ENCODE data around the gene AMBP. TPM values are rescaled to one million over a fixed set of nuclear protein-coding genes. Genes with fewer than 3 reads are reported as not detected.

AMBP gene
- polyA plus RNA-seq, 4 donors, result 0.81 to 1.9 (median 1.8) TPM

GRCh38 chr9:114122136-114123027, 44.3 kb upstream of the AMBP start:
- no peaks in the 10 kb centered on the region for H3K27me3 ChIP-seq (ENCODE audit: control insufficient read depth in 3 of 3, insufficient read depth in 3 of 3, low read length in 3 of 3)
- no peaks in the 10 kb centered on the region for H3K36me3 ChIP-seq (ENCODE audit: control insufficient read depth in 3 of 3, insufficient read depth in 2 of 3, low read depth in 1 of 3, low read length in 3 of 3)
- H3K4me1 ChIP-seq (ENCODE audit: control insufficient read depth in 3 of 3, insufficient read depth in 2 of 3, low read depth in 1 of 3, low read length in 2 of 3), result peaks cover 0 to 55% (median 0%) of the 10 kb centered on the region in 3 donors
- H3K4me3 ChIP-seq (ENCODE audit: low read depth in 1 of 3, low read length in 3 of 3), result no peak overlapping the region
- H3K27ac ChIP-seq (ENCODE audit: low read depth in 1 of 3, low read length in 2 of 3), result no peak overlapping the region
- DNase-seq (no peak), FAIRE-seq (no peak)
- peaks cover 0 to 4% of the 10 kb centered on the region in 2 donors for H3K9me3 ChIP-seq (ENCODE audit: control insufficient read depth in 2 of 2, insufficient read depth in 1 of 2, low read depth in 1 of 2, low read length in 1 of 2)
- 77 to 88% (median 82%) methylated on average over 9 of the region's 9 CpGs for WGBS, 3 donors

- Histone ChIP-seq H3K27ac (ENCODE audit: low read depth in 1 of 3, low read length in 2 of 3) (no peak overlapping the region), H3K4me3 (ENCODE audit: low read depth in 1 of 3, low read length in 3 of 3) (no peak overlapping the region), H3K9me3 (ENCODE audit: control insufficient read depth in 2 of 2, insufficient read depth in 1 of 2, low read depth in 1 of 2, low read length in 1 of 2) (no peaks in the 10 kb centered on the region), H3K27me3 (ENCODE audit: control insufficient read depth in 3 of 3, insufficient read depth in 3 of 3, low read length in 3 of 3) (no peaks in the 10 kb centered on the region), H3K36me3 (ENCODE audit: control insufficient read depth in 3 of 3, insufficient read depth in 2 of 3, low read depth in 1 of 3, low read length in 3 of 3) (no peaks in the 10 kb centered on the region), H3K4me1 (ENCODE audit: control insufficient read depth in 3 of 3, insufficient read depth in 2 of 3, low read depth in 1 of 3, low read length in 2 of 3) (peaks cover 0 to 55% (median 0%) of the 10 kb centered on the region in 3 donors)
- FAIRE-seq (no peak), DNase-seq (no peak)
- 83 to 86% (median 85%) methylated on average over 16 of the region's 16 CpGs for WGBS, 3 donors
These were observed 43.4 kb upstream of the AMBP start for GRCh38 chr9:114121227-114122135.

GRCh38 chr9:114120192-114121014, 42.3 kb upstream of the AMBP start:
- Histone ChIP-seq H3K27me3 (ENCODE audit: control insufficient read depth in 3 of 3, insufficient read depth in 3 of 3, low read length in 3 of 3) (no peaks in the 10 kb centered on the region), H3K36me3 (ENCODE audit: control insufficient read depth in 3 of 3, insufficient read depth in 2 of 3, low read depth in 1 of 3, low read length in 3 of 3) (no peaks in the 10 kb centered on the region), H3K4me3 (ENCODE audit: low read depth in 1 of 3, low read length in 3 of 3) (no peak overlapping the region), H3K4me1 (ENCODE audit: control insufficient read depth in 3 of 3, insufficient read depth in 2 of 3, low read depth in 1 of 3, low read length in 2 of 3) (peaks cover 0 to 55% (median 0%) of the 10 kb centered on the region in 3 donors), H3K9me3 (ENCODE audit: control insufficient read depth in 2 of 2, insufficient read depth in 1 of 2, low read depth in 1 of 2, low read length in 1 of 2) (no peaks in the 10 kb centered on the region), H3K27ac (ENCODE audit: low read depth in 1 of 3, low read length in 2 of 3) (peak overlapping the region in 1 of 3 donors; percentile 47)
- FAIRE-seq, result no peak
- DNase-seq, result peak; percentile 28 to 50
- WGBS, 3 donors, result 30 to 46% (median 32%) methylated on average over 4 of the region's 4 CpGs

GRCh38 chr9:114119242-114120191, 41.4 kb upstream of the AMBP start:
- Histone ChIP-seq H3K4me3 (ENCODE audit: low read depth in 1 of 3, low read length in 3 of 3) (no peak overlapping the region), H3K9me3 (ENCODE audit: control insufficient read depth in 2 of 2, insufficient read depth in 1 of 2, low read depth in 1 of 2, low read length in 1 of 2) (no peaks in the 10 kb centered on the region), H3K36me3 (ENCODE audit: control insufficient read depth in 3 of 3, insufficient read depth in 2 of 3, low read depth in 1 of 3, low read length in 3 of 3) (no peaks in the 10 kb centered on the region), H3K27ac (ENCODE audit: low read depth in 1 of 3, low read length in 2 of 3) (peak overlapping the region in 1 of 3 donors; percentile 47), H3K27me3 (ENCODE audit: control insufficient read depth in 3 of 3, insufficient read depth in 3 of 3, low read length in 3 of 3) (no peaks in the 10 kb centered on the region), H3K4me1 (ENCODE audit: control insufficient read depth in 3 of 3, insufficient read depth in 2 of 3, low read depth in 1 of 3, low read length in 2 of 3) (peaks cover 0 to 49% (median 0%) of the 10 kb centered on the region in 3 donors)
- DNase-seq (peak in 1 of 2 donors; percentile 34), FAIRE-seq (no peak)
- WGBS, 3 donors, result 28 to 49% (median 37%) methylated on average over 9 of the region's 9 CpGs

- H3K4me1 ChIP-seq (ENCODE audit: control insufficient read depth in 3 of 3, insufficient read depth in 2 of 3, low read depth in 1 of 3, low read length in 2 of 3), result peaks cover 0 to 38% (median 0%) of the 10 kb centered on the region in 3 donors
- 20 to 58% (median 35%) methylated on average over 21 of the region's 21 CpGs for WGBS, 3 donors
- no peak overlapping the region for H3K4me3 ChIP-seq (ENCODE audit: low read depth in 1 of 3, low read length in 3 of 3)
- DNase-seq (peak; percentile 23 to 66), FAIRE-seq (no peak)
- no peaks in the 10 kb centered on the region for H3K27me3 ChIP-seq (ENCODE audit: control insufficient read depth in 3 of 3, insufficient read depth in 3 of 3, low read length in 3 of 3)
- H3K9me3 ChIP-seq (ENCODE audit: control insufficient read depth in 2 of 2, insufficient read depth in 1 of 2, low read depth in 1 of 2, low read length in 1 of 2), result no peaks in the 10 kb centered on the region
- H3K36me3 ChIP-seq (ENCODE audit: control insufficient read depth in 3 of 3, insufficient read depth in 2 of 3, low read depth in 1 of 3, low read length in 3 of 3), result no peaks in the 10 kb centered on the region
- H3K27ac ChIP-seq (ENCODE audit: low read depth in 1 of 3, low read length in 2 of 3), result peak overlapping the region in 1 of 3 donors; percentile 49
These were observed 40.1 kb upstream of the AMBP start for GRCh38 chr9:114117996-114118830.

- H3K9me3 ChIP-seq (ENCODE audit: control insufficient read depth in 2 of 2, insufficient read depth in 1 of 2, low read depth in 1 of 2, low read length in 1 of 2), result no peaks in the 10 kb centered on the region
- H3K4me3 ChIP-seq (ENCODE audit: low read depth in 1 of 3, low read length in 3 of 3), result no peak overlapping the region
- H3K4me1 ChIP-seq (ENCODE audit: control insufficient read depth in 3 of 3, insufficient read depth in 2 of 3, low read depth in 1 of 3, low read length in 2 of 3), result peaks cover 0 to 37% (median 0%) of the 10 kb centered on the region in 3 donors
- DNase-seq (no peak), FAIRE-seq (no peak)
- H3K36me3 ChIP-seq (ENCODE audit: control insufficient read depth in 3 of 3, insufficient read depth in 2 of 3, low read depth in 1 of 3, low read length in 3 of 3), result no peaks in the 10 kb centered on the region
- WGBS, 3 donors, result 87 to 89% (median 88%) methylated on average over 7 of the region's 7 CpGs
- no peaks in the 10 kb centered on the region for H3K27me3 ChIP-seq (ENCODE audit: control insufficient read depth in 3 of 3, insufficient read depth in 3 of 3, low read length in 3 of 3)
- H3K27ac ChIP-seq (ENCODE audit: low read depth in 1 of 3, low read length in 2 of 3), result no peak overlapping the region
These were observed 39.5 kb upstream of the AMBP start for GRCh38 chr9:114117614-114117995.

All from small intestine (tissue), 7 donors.